ENCODE measurements around the gene TOM1.

TOM1 gene

DNA sequence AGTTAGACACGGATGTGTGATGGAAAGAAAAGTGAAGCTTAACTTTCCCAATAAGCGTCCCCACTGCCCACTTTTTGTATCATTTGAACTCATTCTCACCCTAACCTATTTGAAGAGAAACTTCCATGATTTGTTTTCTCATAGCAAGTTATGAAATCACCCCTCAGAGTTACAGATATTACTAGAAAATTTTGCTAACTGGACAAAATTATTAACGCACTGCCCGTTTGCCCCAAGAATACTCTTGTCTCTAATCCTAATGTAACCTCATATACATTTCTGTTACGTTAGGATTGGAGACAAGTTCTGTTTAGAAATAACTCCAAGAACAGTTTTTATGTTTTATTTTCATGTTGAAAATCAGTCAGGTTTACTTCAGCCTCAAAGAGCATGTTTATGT lies 25.5 kb downstream of the TOM1 start:
- no peak for DNase-seq

DNA sequence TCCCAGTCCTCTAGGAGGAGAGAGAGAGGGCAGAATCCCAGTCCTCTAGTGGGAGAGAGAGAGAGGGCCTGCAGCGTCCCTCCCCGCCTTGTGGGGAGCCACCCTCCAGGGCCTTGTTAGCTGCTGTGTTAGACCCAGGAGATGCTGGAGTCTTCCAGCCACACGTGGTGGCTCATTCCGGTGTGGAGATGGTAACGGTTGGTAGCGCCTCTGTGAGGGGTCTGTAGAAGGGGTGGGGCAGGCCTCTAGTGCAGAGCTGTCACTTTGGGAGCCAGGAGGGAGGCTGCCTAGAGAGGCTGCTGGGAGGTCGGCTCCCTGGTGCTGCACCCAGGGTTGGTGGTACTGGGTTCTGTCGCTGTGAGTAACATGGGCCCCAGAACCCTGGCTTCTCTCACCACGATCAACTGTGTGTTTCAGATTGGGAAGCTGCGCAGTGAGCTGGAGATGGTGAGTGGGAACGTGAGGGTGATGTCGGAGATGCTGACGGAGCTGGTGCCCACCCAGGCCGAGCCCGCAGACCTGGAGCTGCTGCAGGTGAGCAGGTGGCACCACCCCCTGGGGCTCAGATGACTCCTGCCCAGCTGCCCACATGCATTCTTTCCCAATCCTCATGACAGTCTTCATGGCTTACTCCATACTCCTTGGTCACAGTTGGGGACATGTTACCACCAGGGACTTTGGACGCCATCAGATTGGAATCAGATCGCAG lies 27.3 kb downstream of the TOM1 start:
- DNase-seq = no peak

DNA sequence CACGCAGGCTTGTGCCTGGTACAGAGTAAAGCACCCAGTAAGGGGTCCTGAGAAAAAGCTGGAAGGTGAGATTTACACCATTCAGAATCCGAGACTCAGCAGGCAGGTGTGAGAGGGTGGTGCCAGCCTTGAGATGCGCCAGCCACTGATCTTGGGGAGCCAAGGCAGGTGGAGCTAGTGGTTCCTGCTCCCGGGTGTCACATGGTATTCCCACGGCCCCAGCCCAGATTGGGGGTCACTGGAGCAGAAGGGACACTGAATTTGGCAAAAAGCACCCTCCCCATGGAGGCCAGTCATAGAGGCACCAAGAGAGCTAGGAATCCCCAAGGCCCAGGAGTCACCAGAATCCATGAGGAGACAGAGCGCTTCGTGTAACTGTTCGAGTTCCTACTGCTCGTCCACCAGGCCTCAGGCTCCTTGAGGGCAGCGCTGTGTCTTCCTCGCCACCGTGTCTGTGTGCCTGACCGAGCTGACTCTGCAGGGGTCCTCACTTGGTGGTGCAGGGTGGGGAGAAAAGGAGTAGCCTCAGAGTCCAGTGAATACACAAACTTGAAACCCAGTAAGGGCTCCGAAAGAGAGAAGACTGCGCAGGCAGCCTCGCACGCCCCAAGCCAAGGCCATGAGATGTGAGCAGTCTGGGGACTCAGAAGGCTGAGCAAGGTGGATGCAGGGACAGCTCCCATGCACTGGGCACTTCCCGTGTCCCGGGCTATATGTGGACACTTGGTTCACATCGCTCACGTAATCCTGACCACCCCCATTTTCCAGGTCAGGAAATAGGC lies 28.2 kb downstream of the TOM1 start:
- no peak for DNase-seq

DNA sequence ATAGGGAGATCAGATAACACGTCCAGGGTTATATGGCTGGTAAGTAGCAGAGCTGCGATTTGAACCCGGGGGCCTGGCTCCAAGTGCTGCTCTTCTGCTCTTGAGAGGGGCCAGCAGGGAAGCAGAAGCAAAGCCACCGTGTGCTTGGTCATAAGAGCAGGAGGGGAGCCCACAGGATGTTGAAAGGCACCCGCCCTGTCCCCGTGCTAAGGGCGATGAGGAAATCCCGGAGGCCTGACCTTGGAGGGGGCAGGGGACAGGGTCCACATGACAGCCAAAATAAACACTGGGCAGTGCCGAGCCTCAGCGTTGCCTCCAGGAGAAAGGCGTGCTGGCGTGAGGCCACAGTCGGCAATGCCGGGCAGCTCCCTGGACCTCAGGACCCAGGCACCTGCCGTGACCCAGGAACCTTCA lies 28.8 kb downstream of the TOM1 start:
- no peak for DNase-seq

DNA sequence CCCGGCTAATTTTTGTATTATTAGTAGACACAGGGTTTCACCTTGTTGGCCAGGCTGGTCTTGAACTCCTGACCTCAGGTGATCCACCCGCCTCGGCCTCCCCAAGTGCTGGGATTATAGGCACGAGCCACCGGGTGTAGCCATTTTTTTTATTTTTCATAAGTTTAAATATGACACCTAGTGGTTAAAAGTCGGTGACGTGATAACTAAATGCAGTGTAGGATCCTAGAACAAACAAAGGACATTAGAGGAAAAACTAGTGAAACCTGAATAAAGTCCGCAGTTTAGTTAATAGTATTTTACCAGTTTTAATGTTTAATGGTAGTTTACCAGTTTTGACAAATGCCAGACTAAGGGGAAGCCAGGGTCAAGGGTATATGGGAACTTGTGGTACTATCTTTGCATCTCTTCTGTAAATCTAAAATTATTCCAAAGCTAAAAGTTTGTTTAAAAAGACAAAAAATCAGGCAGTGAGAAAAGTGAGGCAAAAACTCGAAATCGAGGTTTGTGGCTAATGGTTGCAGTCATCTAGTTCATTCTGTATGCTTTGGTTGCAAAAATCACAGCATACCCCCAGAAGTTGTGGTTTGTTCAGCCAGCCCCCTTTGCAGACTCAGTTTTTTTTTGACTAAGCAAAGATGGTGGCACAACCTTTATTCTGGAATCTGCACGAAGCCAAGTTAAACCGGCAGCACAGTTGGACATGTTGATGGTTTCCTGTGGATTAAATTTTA lies 29.6 kb downstream of the TOM1 start:
- no peak for DNase-seq

DNA sequence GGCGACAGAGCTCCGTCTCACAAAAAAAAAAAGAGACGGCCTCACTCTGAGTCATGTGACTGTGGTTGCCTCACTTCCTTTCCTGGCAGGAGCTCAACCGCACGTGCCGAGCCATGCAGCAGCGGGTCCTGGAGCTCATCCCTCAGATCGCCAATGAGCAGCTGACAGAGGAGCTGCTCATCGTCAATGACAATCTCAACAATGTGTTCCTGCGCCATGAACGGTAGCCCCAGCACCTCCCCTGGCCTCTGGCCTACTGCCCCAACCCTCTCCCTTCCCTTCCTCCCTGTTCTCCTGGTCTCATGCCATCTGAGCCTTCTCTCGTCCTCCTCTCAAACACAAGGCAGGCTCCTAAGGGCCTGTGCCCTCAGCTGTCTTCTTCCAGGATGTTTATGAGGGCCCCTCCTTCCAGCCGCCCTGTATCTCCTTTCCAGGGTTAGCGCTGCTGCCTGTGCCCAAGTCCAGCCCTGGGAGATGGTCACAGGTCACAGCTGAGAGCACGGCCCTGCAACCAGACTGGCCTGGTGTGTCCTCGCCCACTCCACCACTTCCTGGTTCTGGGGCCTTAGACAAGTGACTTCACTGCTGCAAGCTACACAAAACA lies 30.7 kb downstream of the TOM1 start:
- DNase-seq = no peak

DNA sequence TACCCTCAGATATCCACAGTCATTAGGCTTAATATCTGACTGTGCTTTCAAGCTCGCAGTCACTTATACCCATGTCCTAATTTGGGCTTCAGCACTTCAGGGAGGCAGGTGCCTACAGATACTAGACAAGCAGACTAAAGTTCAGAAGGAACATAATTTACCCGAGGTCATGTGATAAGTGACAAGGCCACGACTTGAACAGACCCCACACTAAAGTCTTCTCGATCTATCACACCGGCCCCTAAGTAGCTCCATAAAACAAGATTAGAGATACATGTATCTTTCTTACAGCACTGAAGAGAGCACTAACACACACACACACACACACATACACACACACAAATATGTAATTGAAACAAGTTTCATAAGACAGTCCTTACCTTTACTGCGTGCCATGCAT lies 32.6 kb downstream of the TOM1 start:
- DNase-seq = no peak

DNA sequence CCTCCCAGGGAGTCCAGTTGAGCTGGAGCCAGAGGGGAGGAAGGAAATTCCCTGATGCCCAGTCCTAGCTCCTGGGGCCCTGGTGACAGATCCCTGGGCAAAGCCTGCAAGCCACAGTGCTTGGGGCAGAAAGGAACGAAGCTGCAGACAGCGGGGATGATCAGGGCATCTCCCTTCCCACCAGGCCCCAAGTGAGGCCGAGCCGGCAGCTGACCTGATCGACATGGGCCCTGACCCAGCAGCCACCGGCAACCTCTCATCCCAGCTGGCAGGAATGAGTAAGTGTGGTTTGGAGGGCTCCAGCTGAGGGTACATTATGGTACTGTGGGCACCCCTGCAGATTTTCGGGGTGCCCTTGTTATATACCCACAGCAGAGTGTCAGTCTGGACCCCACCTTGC lies 33.5 kb downstream of the TOM1 start:
- DNase-seq = no peak

DNA sequence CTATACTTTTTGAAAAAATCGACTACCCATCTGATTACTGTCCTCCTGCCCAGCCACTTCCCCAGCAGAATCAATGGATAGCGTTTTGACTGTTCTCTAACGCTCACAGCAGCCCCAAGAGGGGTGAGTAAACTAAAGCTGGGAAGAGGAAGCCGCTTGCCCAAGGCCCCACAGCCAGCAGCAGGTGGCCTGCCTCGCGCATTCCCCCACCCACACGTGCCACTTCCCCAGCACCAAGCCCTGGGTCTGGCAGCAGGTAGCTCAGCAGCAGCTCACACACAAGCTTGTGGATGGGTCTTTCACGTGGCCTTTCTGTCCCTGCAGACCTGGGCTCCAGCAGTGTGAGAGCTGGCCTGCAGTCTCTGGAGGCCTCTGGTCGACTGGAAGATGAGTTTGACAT lies 34.3 kb downstream of the TOM1 start:
- no peak for DNase-seq

DNA sequence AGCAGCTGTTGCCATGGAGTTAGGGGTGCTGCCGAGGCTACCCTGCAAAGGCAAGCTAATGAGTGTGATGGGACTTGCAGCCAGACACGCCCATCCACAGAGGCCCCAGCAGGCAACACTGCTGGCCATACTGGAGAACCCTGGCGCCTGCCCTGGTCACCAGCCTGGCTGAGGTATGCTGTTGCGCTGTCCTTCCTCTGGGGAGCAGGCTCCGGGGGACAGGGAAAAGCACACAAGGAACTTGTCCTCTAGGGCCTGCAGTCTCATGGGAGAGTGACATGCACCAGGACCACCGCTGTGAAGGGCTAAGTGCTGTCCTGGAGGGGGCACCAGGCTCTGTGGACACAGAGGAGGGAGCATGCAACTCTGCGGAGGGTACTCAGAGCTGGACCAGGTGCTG lies 35.8 kb downstream of the TOM1 start:
- no peak for DNase-seq

DNA sequence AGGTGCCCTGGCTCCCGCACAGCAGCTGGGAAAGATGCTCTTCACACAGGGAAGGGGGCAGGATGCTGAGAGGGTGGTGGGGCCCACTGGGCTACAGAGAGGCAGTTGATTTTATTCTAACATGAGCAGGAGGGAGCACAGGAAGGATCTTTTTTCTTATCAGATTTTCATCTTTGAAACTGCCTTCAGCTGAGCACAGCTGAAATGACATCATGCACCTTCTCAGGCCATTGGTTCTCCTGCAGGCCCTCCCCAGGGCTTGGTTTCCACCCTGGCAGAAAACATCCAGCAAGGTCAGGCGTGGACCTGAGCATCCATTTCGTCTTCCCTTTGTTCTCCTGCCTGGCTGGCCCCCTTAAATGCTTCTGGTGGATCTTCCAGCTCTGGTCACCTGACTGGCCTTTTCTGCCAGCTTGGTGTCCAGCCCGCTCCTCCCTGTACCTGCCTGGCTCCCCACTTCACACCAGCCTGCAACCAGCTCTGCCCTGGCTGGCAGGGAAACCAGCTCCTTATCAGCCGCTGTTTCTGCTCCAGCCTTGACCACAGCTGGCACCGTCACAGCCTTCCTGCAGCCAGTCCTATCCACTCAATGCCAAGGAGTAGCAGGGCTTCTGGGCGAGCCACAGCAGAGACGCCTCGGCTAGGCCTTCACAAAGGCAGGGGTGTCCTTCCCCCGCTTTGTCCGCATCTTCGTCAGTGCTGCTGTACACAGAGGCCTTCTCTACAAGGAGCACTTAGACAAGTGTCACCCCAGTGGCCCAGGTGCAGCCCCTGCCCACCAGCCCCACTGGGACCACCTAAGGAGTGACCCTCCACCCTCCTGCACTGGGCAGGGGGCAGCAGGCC lies 36.5 kb downstream of the TOM1 start:
- no peak for DNase-seq

DNA sequence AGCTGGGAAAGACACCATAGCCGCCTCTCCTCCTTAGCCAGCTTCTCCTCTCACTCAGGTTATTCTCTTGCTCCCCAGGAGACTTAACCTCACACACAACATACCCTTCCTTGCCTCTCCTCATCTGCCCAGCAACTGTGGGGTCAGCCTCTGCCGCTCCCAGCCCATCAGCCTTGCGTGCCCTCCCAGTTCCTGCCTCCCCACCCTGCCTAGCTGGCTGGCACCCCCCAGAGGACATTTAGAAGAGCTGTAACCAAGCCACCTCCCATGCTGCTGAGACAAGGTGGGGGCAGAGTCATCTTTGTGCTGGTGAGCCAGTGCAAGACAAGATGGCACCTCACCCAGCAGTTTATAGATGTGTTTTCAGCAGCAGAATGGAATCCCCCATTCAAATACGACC lies 38.2 kb downstream of the TOM1 start:
- no peak for DNase-seq

DNA sequence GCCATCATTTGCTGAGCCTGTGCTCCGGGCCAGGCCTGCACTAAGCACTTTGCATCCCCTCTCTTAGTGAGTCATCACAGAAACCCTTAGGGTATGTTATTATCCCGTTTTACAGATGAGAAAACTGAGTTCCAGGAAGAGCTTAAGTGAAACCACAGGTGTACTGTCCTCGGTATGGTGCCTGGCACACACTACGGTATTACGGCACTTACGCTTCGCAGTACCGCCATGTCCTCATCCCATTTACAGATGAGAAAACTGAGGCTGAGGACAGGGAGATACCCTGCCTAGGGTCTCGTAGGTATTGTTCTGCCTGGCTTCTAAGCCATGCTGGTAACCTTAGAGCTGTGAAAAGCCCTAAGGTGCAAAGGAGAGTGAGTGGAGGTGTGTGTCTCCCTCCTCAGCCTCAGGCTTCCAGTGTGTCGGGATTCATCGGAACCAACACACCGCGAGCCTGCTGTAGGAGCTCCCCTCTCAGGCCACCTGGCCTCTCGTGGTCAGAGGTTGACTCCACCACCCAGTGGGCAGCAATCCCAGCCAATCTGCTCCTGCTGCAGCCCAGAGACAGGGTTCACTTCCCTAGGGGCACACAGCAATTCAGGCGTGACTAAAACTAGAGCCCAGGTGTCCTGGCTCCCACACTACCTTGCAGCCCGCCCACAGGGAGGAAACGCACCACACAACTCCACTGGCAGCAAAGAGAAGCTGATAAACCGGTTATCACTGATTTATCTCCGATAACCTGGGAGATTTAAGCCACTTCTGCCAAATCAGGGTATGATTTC lies 41.6 kb downstream of the TOM1 start:
- no peak for DNase-seq

DNA sequence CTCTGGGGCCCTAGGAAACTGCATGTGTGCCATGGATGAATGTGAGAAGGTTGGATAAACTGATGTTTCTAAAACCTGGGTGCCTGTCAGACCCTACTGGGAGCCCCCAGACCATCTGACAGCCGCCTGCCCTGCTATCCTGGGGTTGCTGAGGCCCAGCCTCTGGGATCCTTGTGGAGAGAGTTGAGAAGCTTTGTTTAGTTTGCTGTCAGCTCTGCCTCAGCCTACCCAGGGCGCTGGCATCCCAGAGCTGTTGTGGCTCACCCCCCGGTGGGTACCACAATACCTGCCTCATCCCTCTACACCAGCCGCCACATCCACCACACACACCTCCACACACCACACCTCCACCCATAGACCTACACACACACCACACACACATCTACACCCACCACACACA lies 42.7 kb downstream of the TOM1 start:
- no peak for DNase-seq

DNA sequence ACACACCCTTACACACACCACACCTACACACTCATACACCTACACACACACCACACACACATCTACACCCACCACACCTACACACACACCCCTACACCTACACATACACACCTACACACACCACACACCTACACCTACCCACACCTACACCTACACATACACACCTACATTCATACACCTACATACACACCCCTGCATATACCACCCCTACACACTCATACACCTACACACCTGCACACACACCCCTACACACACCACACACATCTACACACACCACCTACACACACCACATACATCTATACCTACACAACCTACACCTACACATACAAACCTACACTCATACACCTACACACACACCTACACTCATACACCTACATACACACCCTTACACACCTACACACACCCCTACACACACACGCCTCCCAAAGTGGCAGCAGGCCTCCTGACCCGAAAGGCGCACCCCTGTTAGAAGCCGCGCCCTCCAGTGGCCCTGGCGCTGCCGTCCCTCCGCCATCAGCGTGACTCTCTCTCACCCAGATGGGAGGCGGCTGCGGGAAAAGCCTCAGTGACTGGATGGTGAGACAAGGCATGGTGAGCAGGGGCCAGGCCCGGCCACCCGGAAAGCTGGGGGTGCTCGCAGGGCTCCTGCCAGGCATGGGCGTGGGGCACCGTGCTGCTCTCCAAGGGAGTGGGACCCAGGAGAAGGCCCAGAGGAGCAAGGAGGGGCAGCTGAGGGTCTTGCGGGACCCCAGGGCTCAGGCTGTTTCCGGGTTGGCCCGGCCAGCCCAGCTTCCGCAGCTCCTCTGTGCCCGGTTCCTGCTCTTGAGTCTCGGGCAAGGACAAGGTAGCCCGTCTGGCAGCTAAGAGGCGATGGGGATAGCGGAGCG lies 44.2 kb downstream of the TOM1 start:
- DNase-seq = no peak

DNA sequence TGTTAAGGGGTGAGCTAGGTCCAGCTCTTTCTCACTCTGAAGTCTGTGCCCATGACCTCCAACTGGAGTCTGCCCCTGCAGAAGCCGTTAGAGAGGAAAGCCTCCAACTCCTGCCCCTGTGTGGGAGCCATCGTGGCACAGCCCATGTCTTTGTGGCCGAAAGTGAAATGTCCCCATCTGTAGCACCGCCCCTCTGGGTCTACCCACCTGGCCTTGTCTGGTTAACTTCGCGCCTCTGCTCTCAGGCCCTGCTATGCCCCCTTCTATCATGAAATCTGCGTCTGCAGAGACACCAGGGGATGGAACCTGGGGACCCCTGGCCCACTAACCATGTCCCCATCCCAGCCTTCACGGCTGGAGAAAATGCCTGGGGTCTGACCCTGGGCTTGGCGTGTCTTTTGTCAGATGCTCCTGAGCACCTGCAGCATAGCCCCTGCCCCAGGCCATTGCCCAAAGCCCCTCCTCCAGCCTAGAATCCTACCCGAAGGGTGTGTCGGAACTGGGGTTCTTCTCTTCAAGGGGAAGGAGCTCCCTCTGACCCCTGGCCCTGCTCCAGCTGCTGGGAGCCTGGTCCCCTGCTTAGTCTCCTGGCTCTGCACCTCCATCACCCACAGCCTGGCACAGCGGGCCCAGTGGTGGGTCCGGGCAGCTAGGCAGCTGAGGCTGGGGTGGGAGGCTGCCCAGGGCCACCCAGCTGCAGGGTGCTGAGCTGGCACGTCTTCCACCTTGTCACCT lies 45.4 kb downstream of the TOM1 start:
- DNase-seq = no peak

DNA sequence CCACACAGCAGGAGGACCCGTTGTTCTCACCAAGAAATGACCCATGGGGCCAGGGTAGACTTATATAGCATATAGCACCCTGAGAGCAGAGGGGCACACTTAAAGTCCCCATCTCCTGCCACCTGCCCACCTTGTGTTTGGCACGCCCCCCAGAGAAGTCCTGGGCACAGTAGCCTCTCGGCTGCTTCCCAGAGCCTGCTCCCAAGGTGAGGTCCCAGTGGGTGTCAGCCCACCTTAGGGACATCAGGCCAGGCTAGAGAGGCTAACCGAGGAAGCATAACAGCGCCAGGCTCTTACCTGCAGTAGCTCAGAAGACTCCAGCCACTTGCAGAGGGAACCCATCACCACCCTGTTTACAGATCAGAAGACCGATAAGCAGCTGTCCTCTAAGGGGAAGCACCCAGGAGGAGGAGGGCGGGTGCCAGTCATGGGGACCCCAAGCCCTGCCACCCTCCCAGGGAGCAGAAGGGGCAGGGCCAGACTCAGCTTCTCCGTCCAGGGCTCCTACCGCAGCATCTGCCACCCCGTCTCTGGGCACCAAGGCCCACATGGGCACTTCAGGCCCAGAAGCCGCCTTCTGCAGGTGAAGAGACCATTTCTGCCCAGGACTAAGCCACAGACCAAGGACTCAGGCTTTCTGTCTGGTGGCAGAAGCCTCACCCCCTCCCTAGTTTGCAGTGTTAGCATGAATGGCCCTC lies 46.3 kb downstream of the TOM1 start:
- no peak for DNase-seq

DNA sequence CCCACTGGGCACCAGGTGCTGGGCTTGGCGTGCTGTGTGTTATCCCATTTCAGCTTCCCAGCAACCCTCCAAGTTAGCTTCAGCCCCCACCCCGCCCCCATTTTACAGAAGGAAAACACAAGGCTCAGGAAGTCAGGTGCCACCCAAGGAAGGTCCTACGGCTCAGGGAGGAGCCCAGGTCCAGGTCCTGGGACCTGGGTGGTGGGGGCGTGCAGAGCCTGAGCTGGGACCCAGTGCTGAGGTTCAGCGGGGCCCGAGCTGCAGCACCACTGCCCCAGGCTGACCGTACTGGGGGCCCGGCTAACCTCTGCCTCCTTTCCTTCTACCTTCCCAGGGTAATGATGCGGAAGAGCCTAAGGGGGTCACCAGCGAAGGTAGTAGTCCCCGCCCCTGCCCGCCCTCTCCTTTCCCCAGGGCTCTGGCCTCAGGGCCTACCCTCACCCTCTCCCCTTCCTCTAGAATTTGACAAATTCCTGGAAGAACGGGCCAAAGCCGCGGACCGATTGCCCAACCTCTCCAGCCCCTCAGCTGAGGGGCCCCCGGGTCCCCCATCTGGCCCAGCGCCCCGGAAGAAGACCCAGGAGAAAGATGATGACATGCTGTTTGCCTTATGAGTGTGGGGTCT lies 47.0 kb downstream of the TOM1 start:
- no peak for DNase-seq

DNA sequence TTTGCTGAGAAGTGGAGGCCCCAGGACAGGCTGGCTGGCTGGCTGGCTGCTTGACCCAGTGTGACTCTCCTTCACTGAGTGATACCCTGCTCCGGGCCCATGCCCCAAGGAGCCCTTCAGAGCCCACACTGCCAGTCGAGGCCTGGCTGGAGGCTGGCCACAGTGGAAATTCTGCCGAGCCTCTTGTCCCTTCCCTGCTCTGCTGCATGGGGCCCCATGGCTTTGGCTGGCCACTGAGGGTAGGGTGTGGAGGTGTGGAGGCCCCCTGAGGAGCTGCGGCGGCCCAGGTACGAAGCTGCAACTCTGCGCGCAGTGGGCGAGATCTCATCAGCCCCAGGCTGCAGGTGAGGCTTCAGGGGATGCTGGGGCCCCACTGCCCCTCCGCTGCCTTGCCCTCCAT lies 47.8 kb downstream of the TOM1 start:
- DNase-seq = no peak

Data from NCI-H510A treated with DMSO at 0.1 percent for 48 hours (cell line).